PFSK-1 (cell line): ENCODE data around the gene ITGA1.

Source experiments
- FOXP2 ChIP-seq: optimal IDR thresholded peaks from 2 replicates; pipeline ENCODE3; 2011; ENCODE audit warnings: borderline replicate concordance, control low read depth, inconsistent platforms; ENCODE audit not compliant: insufficient read depth; ENCODE audit errors: extremely low read length, extremely low read depth
- POLR2AphosphoS5 ChIP-seq: IDR thresholded peaks from 2 replicates; pipeline ENCODE4 v1.6.1; 2012; ENCODE audit warnings: low read depth, mild to moderate bottlenecking, control low read depth, low read length, moderate library complexity
- SIN3A ChIP-seq: IDR thresholded peaks from 2 replicates; pipeline ENCODE4 v1.6.1; 2012; ENCODE audit warnings: mild to moderate bottlenecking, low read length, moderate library complexity, borderline replicate concordance; ENCODE audit not compliant: insufficient read depth
- TAF1 ChIP-seq: IDR thresholded peaks from 2 replicates; pipeline ENCODE4 v1.6.1; 2012; ENCODE audit warnings: low read length, control low read depth, borderline replicate concordance; ENCODE audit not compliant: insufficient read depth
- TF ChIP-seq, protein P1 (sequence below), 2 experiments: IDR thresholded peaks; 2 replicates each; pipeline versions ENCODE4 v1.6.1 to v1.8.0; 2011 to 2012; ENCODE audit warnings: low read depth in 2 of 2, low read length in 2 of 2, control low read depth in 1 of 2, inconsistent platforms in 1 of 2, mild to moderate bottlenecking in 1 of 2, moderate library complexity in 1 of 2; ENCODE audit not compliant: insufficient read depth in 1 of 2

DNA sequence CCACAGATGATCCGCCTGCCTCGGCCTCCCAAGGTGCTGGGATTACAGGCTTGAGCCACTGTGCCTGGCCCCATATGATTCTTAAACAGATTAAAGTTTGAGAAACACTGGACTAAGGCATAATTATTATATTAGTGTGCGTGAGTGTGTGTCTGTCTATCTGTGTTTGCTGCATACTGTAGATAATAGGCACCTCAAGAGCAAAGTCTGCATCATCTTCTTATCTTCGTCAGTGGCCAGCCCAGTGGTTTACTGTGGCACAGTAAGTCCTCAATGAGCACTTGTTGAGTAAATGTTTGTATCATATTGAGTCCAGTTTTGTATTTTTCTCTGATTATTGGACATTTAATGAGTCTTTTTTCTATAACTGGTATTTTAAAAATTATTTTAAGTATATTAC lies 81.7 kb downstream of the ITGA1 start:
- TF ChIP-seq SIN3A (no peak), POLR2AphosphoS5 (no peak), TAF1 (no peak), FOXP2 (no peak)
- TF ChIP-seq, protein P1, sequence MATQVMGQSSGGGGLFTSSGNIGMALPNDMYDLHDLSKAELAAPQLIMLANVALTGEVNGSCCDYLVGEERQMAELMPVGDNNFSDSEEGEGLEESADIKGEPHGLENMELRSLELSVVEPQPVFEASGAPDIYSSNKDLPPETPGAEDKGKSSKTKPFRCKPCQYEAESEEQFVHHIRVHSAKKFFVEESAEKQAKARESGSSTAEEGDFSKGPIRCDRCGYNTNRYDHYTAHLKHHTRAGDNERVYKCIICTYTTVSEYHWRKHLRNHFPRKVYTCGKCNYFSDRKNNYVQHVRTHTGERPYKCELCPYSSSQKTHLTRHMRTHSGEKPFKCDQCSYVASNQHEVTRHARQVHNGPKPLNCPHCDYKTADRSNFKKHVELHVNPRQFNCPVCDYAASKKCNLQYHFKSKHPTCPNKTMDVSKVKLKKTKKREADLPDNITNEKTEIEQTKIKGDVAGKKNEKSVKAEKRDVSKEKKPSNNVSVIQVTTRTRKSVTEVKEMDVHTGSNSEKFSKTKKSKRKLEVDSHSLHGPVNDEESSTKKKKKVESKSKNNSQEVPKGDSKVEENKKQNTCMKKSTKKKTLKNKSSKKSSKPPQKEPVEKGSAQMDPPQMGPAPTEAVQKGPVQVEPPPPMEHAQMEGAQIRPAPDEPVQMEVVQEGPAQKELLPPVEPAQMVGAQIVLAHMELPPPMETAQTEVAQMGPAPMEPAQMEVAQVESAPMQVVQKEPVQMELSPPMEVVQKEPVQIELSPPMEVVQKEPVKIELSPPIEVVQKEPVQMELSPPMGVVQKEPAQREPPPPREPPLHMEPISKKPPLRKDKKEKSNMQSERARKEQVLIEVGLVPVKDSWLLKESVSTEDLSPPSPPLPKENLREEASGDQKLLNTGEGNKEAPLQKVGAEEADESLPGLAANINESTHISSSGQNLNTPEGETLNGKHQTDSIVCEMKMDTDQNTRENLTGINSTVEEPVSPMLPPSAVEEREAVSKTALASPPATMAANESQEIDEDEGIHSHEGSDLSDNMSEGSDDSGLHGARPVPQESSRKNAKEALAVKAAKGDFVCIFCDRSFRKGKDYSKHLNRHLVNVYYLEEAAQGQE (IDR thresholded peaks at IDR 0.05; ENCODE audit: insufficient read depth in 1 of 2, low read depth in 2 of 2, low read length in 2 of 2) = no peak
